Tongue (tissue), 2 donors: ENCODE data around the gene USP14. TPM values are rescaled to one million over a fixed set of nuclear protein-coding genes. Genes with fewer than 3 reads are reported as not detected.
"Not testable (repeated sequence)": the region's sequence is repeated elsewhere in the genome, so short reads cannot be mapped to it uniquely, and the experiment has no call there.

Experiments
- DNase-seq: peaks from one replicate; pipeline ENCODE4 v3.0.0-alpha.2; 2015
- total RNA-seq: library from RNA; depleted of rRNA; stranded (reverse); fragments of >200 nt; gene quantifications from one replicate; pipeline ENCODE4 v1.2.3, GENCODE V29; 2014

USP14 gene
- total RNA-seq = 36.9 TPM

DNA sequence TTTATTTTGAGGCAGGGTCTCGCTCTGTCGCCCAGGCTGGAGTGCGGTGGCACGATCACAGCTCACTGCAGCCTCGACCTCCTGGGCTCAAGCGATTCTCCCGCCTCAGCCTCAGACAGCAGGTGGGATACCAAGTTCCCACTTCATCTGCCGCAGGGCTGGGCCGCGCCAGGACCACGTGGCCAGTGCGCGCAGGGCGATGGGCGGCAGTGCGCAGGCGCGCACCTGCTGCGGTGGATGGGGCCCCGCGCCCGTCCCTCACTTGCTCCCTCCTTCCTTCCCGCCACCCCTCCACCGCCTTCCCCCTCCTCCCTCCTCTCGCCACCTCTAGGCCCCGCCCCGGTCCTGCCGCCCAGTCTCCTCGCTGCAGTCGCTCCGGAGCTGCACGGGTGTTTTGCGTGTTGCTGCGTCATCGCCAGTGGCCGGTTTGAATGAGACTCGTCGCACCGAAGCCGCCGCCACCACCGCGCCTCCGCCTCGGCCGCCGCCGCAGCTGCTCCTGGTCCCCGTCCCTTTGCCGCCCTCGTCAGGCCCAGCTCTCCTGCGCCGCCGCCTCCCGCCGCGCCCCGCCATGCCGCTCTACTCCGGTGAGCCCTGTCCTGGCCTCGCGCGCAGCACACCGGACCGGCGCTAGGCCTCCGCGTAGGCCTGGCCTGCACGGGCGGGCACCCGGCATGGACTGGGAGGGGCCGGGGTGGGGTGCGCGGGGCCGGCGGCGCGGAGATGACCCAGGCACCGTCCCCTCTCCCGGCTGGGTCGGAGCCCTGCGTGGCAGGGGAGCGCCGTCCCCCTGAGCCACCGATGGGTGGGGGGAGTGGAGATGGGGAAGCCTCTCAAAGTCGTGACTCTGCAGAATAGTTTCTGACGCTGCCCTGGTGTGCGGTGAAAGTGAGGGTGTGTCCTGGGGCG, at the start of gene USP14:
USP14 (plus strand) TSS at position 430 of the 909 bp plus-strand sequence; CDS start at position 572, 142 bp downstream.
- peak; percentile 99 for DNase-seq

DNA sequence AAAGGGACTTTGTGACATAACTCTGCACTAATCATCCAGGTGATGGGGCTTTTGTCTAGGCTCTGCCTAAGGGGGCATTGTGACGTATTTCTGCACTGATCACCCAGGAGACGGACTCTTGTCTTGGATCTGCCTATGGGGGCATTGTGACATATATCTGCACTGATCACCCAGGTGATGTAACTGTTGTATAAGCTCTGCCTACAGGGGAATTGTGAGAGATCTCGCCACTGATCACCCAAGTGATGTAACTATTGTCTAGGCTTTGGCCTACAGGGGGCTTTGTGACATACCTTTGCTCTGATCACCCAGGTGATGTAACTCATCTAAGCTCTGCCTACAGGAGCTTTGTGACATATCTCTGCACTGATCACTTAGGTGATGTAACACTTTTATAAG, 49.7 kb upstream of the USP14 start:
- DNase-seq = not testable (repeated sequence)

DNA sequence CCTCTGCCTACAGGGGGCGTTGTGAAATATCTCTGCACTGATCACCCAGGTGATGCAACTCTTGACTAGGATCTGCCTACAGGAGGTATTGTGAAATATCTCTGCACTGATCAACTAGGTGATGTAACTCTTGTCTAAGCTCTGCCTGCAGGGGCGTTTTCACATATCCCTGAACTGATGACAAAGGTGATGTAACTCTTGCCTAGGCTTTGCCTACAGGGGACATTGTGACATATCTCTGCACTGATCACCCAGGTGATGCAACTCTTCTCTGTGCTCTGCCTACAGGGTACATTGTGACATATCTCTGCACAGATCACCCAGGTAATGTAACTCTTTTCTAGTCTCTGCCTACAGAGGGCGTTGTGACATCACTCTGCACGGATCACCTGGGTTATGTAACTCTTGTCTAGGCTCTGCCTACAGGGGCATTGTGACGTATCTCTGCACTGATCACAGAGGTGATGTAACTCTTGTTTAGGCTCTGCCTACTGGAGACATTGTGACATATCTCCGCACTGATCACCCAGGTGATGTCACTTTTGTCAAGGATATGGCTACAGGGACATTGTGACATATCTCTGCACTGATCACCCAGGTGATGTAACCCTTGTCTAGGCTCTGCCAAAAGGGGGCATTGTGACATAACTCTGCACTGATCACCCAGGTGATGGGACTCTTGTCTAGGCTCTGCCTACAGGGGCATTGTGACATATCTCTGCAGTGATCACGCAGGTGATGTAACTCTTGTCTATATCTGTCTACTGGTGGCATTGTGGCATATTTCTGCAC, 49.0 kb upstream of the USP14 start:
- DNase-seq = not testable (repeated sequence)

DNA sequence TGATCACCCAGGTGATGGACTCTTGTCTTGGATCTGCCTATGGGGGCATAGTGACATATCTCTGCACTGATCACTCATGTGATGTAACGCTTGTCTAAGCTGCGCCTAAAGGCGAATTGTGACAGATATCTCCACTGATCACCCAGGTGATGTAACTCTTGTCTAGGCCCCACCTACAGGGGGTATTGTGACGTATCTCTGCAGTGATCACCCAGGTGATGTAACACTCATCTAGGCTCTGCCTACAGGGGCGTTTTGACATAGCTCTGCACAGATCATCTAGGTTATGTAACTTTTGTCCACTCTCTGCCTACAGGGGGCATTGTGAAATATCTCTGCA, 48.5 kb upstream of the USP14 start:
- DNase-seq = not testable (repeated sequence)

DNA sequence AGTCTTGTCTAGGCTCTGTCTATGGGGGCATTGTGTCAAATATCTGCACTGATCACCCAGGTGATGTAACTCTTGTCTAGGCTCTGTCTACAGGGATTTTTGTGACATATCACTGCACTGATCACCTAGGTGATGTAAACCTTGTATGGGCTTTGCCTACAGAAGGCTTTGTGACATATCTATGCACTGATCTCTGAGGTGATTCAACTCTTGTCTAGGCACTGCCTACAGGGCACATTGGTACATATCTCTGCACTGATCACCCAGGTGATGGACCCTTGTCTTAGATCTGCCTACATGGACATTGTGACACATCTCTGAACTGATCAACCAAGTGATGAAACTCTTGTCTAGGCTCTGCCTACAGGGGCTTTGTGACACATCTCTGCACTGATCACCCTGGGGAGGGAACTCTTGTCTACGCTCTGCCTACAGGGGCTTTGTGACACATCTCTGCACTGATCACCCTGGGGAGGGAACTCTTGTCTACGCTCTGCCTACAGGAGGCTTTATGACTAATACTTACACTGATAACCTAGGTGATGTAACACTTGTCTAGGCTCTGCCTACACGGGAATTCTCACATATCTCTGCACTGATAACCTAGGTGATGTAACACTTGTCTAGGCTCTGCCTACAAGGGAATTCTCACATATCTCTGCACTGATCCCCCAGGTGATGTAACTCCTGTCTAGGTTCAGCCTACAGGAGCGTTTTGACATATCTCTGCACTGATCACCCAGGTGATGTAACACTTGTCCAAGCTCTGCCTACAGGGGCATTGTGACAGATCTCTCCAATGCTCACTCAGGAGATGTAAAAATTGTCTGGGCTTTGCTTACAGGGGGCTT, 47.8 kb upstream of the USP14 start:
- not testable (repeated sequence) for DNase-seq

DNA sequence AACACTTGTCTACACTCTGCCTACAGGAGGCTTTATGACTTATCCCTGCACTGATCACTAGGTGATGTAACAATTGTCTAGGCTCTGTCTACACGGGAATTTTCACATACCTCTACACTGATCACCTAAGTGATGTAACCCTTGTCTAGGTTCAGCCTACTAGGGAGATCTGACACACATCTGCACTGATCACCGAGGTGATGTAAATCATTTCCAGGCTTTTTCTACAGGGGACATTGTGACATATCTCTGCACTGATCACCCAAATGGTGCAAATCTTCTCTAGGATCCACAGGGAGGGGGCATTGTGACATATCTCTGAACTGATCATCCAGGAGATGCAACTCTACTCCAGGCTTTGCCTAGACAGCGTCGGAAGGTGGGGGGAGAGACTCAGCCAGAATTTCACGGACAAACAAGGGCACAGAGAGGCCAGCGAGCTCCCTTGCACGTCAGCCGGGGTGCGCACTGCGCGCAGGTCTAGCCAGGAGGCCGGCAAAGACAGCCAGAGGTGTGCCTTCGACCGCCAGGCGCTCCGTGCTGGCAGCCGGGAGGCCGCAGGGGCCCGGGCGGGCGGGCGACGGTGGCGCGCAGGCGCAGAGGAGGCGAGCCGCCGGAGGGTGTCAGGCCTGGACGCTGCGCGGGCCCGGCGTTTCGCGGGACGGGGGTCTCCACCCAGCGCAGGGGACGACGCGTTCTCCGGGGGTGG, 46.9 kb upstream of the USP14 start:
- peak; percentile 82 for DNase-seq

DNA sequence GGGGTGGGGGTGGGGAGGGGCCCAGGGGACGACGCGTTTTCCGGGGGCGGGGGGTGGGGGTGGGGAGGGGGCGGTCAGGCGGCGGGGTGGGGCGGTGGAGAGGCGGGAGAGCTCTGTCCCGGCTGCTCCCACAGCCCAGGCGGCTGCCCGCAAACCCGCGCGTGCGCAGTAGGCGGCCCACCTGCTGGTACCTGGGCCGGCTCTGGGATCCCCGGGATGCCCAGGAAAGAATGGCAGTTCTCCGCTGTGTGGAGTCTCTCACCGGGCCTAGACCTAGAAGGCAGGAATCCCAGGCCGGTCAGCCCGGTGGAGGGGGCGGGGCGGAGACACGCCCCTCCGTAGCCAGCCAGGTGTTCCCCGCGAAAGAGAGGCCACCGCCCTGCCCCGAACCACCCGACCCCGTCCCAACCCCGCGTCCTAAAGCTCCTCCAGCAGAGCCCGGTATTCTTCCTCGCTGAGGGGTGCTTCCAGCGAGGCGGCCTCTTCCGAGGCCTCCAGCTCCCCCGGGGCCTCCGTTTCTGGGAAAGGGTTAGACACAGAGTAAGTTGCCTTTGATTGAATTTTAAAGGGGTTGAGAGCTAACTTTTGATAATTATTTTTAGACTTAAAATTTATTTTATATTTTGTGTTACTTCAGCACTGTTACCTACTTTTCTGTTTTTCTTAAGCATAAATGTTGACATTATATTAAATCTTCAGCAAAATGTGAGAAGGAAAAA, 46.2 kb upstream of the USP14 start:
- not testable (repeated sequence) for DNase-seq

DNA sequence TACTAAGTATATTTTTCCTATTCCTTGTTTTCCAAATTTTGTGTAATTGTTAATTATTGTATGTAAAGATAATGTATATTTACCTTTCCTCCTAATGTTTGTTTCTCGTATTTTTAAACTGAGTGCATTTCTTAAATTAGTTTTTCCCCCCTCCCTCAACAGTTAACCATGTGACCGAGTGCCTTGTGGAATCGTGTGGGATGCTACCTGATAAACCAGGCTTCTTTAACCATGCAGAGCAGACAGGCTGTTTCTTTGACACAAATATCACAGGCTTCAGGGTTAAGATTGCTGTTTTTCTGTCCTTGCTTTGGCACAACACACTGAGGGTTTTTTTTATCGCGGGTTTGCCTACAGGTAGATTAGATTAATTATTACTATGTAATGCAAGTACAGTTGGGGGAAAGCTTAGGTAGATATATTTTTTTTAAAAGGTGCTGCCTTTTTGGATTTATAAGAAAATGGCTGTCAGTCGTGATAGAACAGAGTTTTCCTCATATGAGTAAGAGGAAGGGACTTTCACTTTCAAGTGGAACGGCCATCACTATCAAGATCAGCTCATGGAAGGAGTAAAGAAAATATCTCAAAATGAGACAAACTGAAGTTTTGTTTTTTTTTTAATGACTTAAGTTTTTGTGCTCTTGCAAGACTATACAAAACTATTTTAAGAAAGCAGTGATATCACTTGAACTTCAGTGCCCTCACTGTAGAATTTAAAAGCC, 37.7 kb upstream of the USP14 start:
- DNase-seq = not testable (repeated sequence)

DNA sequence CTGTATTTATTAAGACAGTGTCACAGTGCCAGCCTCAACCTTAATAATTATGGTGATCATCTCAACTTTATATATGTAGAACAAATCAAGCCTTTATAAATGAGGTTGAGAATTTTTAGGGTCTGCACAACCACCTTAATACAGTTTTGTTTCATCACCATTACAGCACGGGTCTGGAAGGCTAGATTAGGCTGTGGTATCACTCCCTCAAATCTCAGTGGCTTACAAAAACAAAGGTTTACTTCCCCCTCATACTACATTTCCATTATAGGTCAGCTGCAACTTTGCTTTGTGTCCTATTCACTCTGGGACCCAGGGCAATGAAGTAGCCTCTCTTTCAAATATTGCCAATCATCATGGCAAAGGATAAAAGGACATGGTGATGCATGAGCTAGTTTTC, 23.3 kb upstream of the USP14 start:
- no peak for DNase-seq

DNA sequence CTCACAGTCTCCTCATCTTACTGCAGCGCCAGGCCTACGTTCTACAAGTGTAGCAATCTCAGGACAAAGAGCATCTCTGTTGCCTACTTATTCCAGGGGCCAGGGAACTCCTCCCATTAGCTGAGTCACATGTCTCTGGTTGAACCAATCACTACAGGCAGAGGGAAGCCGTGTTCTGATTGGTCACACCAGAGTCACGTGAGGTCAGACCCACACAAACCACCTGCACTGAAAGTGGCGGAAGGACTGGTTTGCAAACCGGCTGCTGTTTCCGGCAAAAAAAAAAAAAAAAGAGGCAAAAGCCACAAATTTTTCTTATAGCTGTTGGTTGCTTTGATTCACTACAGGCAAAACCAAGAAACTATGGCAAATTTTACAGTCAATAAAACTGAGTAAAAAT, 21.9 kb upstream of the USP14 start:
- no peak for DNase-seq

DNA sequence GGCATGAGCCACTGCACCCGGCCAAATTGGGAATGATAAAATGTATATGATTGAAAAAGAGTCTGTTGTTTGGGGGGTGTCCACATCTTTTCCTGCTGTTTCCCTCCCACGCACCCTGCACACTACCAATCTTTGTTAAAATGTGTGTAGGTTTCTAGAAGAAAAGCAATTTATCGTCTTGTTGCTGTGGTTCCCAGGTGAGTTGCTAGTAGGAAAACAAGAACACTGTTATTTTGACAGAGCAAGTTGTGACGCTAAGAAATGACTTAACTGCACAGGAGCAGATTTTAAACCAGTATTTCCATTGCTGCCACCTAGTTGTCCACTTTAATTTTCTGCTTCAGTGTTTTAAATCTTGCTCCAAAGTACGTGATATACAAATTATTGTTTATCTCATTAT, 21.0 kb upstream of the USP14 start:
- DNase-seq = no peak

DNA sequence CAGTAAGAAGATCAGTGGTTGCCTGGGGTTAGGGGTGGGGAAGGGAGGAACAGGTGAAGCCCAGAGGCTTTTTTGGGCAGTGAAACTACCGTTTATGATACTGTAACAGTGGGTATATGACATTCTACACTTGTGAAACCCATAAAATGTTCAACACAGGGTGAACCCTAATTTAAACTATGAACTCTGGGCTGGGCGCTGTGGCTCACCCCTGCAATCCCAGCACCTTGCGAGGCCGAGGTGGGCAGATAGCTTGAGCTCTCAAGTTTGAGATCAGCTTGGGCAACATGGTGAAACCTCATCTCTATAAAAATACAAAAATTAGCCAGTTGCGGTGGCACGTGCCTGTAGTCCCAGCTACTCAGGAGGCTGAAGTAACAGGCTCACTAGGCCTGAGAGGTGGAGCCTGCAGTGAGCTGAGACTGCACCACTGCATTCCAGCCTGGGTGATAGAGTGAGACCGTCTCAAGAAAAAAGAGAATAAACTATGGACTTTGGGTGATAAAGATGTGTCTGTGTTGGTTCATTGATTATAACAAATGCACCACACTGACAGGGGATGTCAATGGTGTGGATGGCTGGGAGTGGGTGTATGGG, 17.6 kb upstream of the USP14 start:
- DNase-seq = no peak

DNA sequence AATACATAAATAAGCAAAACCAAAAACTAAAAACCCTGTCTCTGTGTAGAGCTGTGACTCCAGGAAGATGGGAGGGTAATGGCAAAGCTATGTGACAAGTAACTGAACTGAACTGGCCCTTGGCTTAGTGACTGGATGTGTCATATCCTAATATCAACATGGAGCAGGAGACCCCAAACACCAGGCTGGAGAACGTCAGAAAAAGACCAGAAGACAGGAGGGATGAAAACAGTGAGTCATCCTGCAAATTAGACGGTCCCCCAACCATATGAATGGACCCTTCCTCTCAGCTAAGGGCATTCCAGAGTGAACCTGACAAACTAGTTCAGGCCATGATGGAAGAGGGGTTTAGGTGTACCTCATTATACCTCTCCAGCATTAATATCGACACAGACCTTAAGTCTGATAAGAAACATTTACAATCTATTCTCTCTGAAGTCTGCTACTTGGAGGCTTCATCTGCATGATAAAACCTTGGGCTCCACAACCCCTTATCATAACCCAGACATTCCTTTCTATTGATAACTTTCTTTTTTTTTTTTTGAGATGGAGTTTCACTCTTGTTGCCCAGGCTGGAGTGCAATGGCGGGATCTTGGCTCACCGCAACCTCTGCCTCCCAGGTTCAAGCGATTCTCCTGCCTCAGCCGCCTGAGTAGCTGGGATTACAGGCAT, 15.6 kb upstream of the USP14 start:
- DNase-seq = not testable (repeated sequence)

DNA sequence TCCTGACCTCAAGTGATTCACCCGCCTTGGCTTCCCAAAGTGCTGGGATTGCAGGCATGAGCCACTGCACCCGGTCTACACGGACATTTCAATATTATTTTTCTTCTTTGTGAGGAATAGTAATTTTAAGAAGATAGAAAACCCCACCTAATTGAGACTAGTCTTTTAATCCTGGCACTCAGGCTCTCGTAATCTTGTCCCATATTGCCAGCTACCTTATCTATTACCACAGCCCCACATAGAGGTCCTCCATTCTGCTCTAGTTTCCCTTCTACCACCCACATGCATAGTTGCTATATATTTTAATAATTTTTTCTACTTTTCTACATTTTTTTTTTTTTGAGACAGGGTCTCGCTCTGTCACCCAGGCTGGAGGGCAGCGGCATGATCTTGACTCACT, 9.5 kb upstream of the USP14 start:
- DNase-seq = no peak

DNA sequence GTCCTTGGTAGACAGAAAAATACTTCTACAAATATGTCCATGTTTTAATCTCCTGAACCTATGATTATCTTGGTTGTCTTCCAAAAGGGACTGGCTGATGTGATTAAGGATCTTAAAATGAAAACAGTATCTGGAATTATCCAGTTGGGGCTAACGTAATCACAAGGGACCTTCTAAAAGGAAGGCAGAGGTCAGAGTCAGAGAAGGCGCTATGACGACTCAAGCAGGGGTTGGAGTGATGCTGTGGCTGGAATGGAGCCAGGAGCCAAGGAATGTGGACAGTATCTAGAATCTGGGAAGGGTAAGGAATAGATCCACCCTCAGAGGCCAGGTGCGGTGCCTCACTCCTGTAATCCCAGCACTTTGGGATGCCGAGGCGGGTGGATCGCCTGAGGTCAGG, 4.2 kb upstream of the USP14 start:
- no peak for DNase-seq

DNA sequence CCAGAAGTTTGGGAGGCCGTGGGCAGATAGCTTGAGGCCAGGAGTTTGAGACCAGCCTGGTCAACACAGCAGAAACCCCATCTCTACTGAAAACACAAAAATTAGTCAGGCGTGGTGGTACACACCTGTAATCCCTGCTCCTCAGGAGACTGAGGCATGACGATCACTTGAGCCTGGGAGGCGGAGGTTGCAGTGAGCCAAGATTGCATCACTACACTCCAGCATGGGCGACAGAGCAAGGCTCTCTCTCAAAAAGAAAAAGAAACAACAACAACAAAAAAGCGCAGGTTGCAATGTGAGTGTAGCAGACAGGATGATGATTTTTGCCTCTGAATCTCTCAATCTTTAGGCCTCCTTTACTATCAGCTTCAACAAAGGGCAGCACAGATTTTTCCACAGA, 2.7 kb upstream of the USP14 start:
- no peak for DNase-seq

DNA sequence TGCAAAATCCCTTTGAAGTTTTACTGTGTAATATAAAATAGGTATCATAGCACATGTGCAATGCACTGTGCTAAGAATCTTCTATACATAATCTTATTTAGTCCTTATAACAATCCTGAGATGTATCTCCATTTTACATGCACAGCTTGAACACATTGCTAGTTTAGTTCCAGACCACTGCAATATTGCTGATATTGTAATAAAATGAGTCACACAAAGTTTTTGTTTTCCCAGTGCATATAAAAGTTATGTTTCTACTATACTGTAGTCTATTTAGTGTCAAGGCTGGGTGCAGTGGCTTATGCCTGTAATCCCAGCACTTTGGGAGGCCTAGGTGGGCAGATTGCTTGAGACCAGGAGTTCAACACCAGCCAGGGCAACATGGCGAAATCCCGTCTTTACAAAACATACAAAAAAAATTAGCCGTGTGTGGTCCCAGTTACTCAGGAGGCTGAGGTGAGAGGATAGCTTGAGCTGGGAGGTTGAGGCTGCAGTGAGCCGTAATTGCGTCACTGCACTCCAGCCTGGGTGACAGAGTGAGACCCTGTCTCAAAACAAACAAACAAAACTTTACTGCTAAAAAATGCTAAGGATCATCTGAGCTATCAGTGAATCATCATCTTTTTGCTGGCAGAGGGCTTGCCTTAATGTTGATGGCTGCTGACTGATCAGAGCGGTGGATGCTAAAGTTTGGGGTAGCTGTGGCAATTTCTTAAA, 1.7 kb upstream of the USP14 start:
- DNase-seq = no peak

DNA sequence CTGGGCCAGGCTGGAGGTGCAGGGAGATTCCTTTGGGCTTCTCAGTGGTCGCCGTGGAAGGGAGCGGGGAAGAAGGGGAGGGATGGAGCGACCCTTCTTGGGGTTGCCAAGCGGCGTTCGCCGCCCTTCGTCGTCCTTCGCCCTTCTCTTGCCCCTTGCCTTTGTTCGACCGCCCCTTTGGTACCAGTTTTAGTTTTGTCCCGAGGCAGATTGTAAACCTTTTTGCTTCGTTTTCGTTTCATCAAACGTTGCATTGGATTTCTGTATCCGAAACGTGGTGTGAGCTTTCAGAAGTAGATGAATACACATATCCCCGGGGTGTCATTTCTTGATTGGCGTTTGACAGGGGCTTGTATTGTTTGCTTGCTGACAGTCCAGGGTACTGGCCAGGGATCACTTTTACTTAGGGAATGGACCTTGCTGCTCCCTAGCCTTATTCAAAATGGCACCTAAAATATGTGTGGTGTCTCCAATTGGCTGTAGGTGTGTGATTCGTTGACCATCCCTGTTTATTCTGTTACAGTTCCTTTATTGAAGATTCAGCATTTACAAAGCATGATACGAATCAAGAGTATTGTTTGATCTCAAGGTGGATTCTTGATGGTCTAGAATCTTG, 788 bp downstream of the USP14 start:
- no peak for DNase-seq
